Endodermal cell (in vitro differentiated cells): Measurements from ENCODE around the gene PEAK3. TPM values are rescaled to one million over a fixed set of nuclear protein-coding genes. Genes with fewer than 3 reads are reported as not detected.
A peak's percentile ranks its signal among the peaks of the same experiment; 100 is the strongest.

Experiments used
- DNase-seq: peaks from one replicate; pipeline ENCODE4 v3.0.0-alpha.2; 2017
- H3K27ac ChIP-seq: 2 replicates; pipeline ENCODE4 v1.5.1; 2013; ENCODE audit warnings: mild to moderate bottlenecking, low read depth, low read length, moderate library complexity
- H3K27me3 ChIP-seq: 2 replicates; pipeline ENCODE4 v1.6.1; 2013; ENCODE audit warnings: mild to moderate bottlenecking, low read length, moderate library complexity; ENCODE audit not compliant: insufficient read depth, control insufficient read depth, poor library complexity, severe bottlenecking
- H3K36me3 ChIP-seq: 2 replicates; pipeline ENCODE4 v1.7.0; 2013; ENCODE audit warnings: mild to moderate bottlenecking, low read length, moderate library complexity; ENCODE audit not compliant: control insufficient read depth, insufficient read depth
- H3K4me1 ChIP-seq: one replicate; pipeline ENCODE4 v1.7.0; 2013; ENCODE audit warnings: low read length; ENCODE audit not compliant: control insufficient read depth, insufficient read depth
- H3K4me3 ChIP-seq: 2 replicates; pipeline ENCODE4 v1.5.1; 2013; ENCODE audit warnings: mild to moderate bottlenecking, low read length, moderate library complexity
- H3K9ac ChIP-seq: 2 replicates; pipeline ENCODE4 v1.6.1; 2013; ENCODE audit warnings: mild to moderate bottlenecking, low read length, moderate library complexity; ENCODE audit not compliant: poor library complexity, severe bottlenecking; ENCODE audit errors: extremely low read depth
- H3K9me3 ChIP-seq: 2 replicates; pipeline ENCODE4 v1.6.1; 2013; ENCODE audit warnings: mild to moderate bottlenecking, low read length, moderate library complexity; ENCODE audit not compliant: control insufficient read depth
- H3K27ac Mint-ChIP-seq: 2 replicates; pipeline ENCODE4 v1.8.0; 2020; ENCODE audit warnings: mixed read lengths
- H3K27me3 Mint-ChIP-seq: 2 replicates; pipeline ENCODE4 v1.8.0; 2021; ENCODE audit warnings: mild to moderate bottlenecking, mixed read lengths; ENCODE audit not compliant: insufficient read depth
- H3K36me3 Mint-ChIP-seq: 2 replicates; pipeline ENCODE4 v1.8.0; 2020; ENCODE audit warnings: low read depth, mixed read lengths
- H3K4me1 Mint-ChIP-seq: 2 replicates; pipeline ENCODE4 v1.8.0; 2020; ENCODE audit warnings: mixed read lengths
- H3K4me3 Mint-ChIP-seq: 2 replicates; pipeline ENCODE4 v1.8.0; 2020; ENCODE audit warnings: mild to moderate bottlenecking, moderate library complexity, mixed read lengths
- H3K9me3 Mint-ChIP-seq: 2 replicates; pipeline ENCODE4 v1.8.0; 2020; ENCODE audit warnings: mild to moderate bottlenecking, mixed read lengths
- CTCF ChIP-seq: fragments of 200-600 bp; sonication (generic); conservative IDR thresholded peaks from 2 replicates; pipeline ENCODE4 v1.5.0; 2021; ENCODE audit warnings: antibody characterized with exemption, mild to moderate bottlenecking
- WGBS, 2 experiments: methylation state at CpG; one replicate each; pipeline versions ENCODE4 v1.1.5 to v1.1.7; 2013; ENCODE audit warnings: missing lambda C conversion rate in 2 of 2, mixed read lengths in 1 of 2; ENCODE audit not compliant: insufficient coverage in 1 of 2, insufficient read length in 1 of 2; 5-methylcytosine and 5-hydroxymethylcytosine counted together
- total RNA-seq, 2 donors: library from RNA; stranded (reverse); fragmentation: NEBNext Ultra II Directional in 1 of 2; extraction: Animal tissue kit (Norgen Biotek cat#: 25700) in 1 of 2; gene quantifications; 2 replicates in 1 of 2; 3 replicates in 1 of 2; pipeline ENCODE4 v1.2.1, GENCODE V29; 2021

The PEAK3 gene
- total RNA-seq, 2 donors from 2014 or later = not detected

DNA sequence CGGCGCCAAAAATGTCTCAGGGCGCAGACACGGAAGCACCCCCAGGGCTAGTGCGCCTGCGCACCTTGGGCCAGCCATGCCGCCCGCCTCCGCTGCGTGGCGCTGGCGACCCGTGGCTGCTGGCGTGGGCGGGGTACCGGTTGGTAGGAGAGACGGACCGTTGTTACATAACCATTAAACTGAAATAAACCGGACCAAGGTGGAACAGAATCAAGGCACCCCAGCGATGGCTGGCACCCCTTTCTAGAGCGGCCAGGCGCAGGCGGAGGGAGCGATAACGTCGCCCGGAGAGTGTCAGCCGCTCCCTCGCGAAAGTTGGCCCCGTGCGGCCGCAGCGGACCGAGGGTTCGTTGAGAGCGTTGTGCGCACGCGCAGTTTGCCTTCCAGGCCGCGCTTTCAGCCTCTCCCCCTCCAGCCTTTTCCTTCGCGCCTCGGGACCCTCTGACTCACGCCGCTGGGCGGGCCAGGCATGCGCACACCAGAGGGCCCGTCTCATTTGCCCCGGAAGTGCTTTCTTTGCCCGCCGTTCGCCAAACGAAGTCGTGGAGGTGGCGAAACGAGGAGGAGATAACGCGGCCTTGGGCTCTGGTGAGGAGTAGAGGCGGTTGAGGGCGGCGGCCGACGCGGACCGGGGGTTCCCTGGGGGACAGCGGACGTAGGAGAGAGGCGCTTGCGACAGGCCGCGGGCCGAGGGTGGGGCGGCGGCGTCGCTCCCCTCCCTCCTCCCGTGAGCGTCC is 45.5 kb downstream of the PEAK3 start, which contains the start of the genes PLEKHJ1 and SF3A2:
TSS of gene PLEKHJ1 (minus strand) at position 16 of the 737 bp plus-strand sequence. CDS start 81 bp downstream, outside the sequence.
TSS of gene SF3A2 (plus strand) at position 511 of the 737 bp plus-strand sequence. CDS start 6,595 bp downstream, outside the sequence.
- Mint-ChIP-seq H3K27me3 (no peaks in the 10 kb centered on the region), H3K36me3 (peaks cover 39% of the 10 kb centered on the region), H3K27ac (peak within 1 kb of the TSS; percentile 99), H3K9me3 (no peaks in the 10 kb centered on the region), H3K4me1 (peaks cover 35% of the 10 kb centered on the region), H3K4me3 (peak within 1 kb of the TSS; percentile 92)
- no peaks in the 10 kb centered on the region for H3K9me3 ChIP-seq
- peaks cover 6% of the 10 kb centered on the region for H3K4me1 ChIP-seq
- TF ChIP-seq CTCF = peak; percentile 97
- WGBS, 2 experiments = 0% methylated on average over 44 to 80 of the region's 80 CpGs
- peaks cover 45% of the 10 kb centered on the region for H3K36me3 ChIP-seq
- H3K4me3 ChIP-seq = peak within 1 kb of the TSS; percentile 91
- no peaks in the 10 kb centered on the region for H3K27me3 ChIP-seq
- H3K27ac ChIP-seq = peak within 1 kb of the TSS; percentile 97
- peak within 1 kb of the TSS; percentile 97 for H3K9ac ChIP-seq
- DNase-seq = peak; percentile 99

- no peaks in the 10 kb centered on the region for H3K27me3 Mint-ChIP-seq
- Histone ChIP-seq H3K36me3 (peaks cover 40% of the 10 kb centered on the region), H3K27me3 (no peaks in the 10 kb centered on the region), H3K9ac (peak overlapping the region; percentile 97), H3K4me1 (peaks cover 6% of the 10 kb centered on the region), H3K27ac (peak overlapping the region; percentile 97), H3K9me3 (no peaks in the 10 kb centered on the region), H3K4me3 (peak overlapping the region; percentile 91)
- H3K9me3 Mint-ChIP-seq = no peaks in the 10 kb centered on the region
- H3K27ac Mint-ChIP-seq = no peak overlapping the region
- peak overlapping the region; percentile 92 for H3K4me3 Mint-ChIP-seq
- TF ChIP-seq CTCF = no peak
- peaks cover 38% of the 10 kb centered on the region for H3K36me3 Mint-ChIP-seq
- H3K4me1 Mint-ChIP-seq = peaks cover 33% of the 10 kb centered on the region
- 0 to 1% methylated on average over 26 to 28 of the region's 28 CpGs for WGBS, 2 experiments
- DNase-seq = no peak
Observed at GRCh38 chr19:2236064-2236313, 46.0 kb downstream of the PEAK3 start.

DNA sequence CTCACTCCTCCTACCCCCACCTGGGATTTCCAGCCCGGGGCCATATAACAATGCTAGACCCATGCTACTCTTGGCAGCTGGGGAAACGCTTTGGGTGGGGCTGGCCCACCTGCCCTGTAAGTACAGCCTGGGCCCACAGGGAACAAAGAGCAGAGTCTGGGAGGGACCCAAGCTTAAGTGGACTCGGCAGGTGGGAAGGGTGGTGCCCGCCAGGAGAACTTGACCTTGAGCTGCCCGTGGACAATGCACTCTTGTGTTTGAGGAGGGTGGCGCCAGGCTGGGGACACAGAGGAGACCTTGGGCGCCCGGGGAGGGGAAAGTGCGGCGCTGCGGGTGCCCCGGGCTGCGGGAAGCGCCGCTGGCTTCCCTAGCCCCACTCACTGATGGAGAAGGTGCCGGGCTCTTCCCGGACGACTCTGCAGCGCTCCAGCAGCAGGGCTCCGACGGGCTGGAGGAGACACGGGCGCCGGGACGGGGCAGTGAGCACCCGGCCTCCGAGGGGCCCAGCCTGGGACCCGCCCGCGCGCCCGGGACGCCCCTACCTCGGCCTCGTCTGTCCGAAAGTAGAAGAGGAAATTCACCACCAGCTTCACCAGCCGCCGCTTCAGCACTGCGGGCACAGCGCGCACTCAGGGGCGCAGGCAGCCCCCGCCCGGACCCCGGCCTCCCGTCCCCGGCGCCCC is 46.5 kb downstream of the PEAK3 start:
- Histone ChIP-seq H3K9ac (peak overlapping the region; percentile 97), H3K27me3 (no peaks in the 10 kb centered on the region), H3K36me3 (peaks cover 36% of the 10 kb centered on the region), H3K27ac (peak overlapping the region; percentile 97), H3K4me1 (peaks cover 3% of the 10 kb centered on the region), H3K4me3 (peak overlapping the region; percentile 91), H3K9me3 (no peaks in the 10 kb centered on the region)
- TF ChIP-seq CTCF = no peak
- peak overlapping the region; percentile 92 for H3K4me3 Mint-ChIP-seq
- no peaks in the 10 kb centered on the region for H3K27me3 Mint-ChIP-seq
- DNase-seq = no peak
- 0 to 1% methylated on average over 10 to 48 of the region's 48 CpGs for WGBS, 2 experiments
- peaks cover 34% of the 10 kb centered on the region for H3K36me3 Mint-ChIP-seq
- H3K4me1 Mint-ChIP-seq = peaks cover 29% of the 10 kb centered on the region
- H3K9me3 Mint-ChIP-seq = no peaks in the 10 kb centered on the region
- peak overlapping the region; percentile 93 for H3K27ac Mint-ChIP-seq
